OCI-LY7 (cell line): ENCODE measurements around the gene SECISBP2L.

Source experiments
- CTCF ChIP-seq: fragments of 200-600 bp; sonication (generic); conservative IDR thresholded peaks from 2 replicates; pipeline ENCODE4 v1.5.1; 2014; ENCODE audit warnings: mild to moderate bottlenecking, antibody characterized with exemption, low read length, moderate library complexity, mixed read lengths
- EZH2phosphoT487 ChIP-seq: fragments of 200-600 bp; sonication (generic); IDR thresholded peaks from 2 replicates; pipeline ENCODE4 v1.6.1; 2018; ENCODE audit warnings: low read depth, borderline replicate concordance, mild to moderate bottlenecking, mixed run types, antibody characterized with exemption, low read length, moderate library complexity, mixed read lengths

DNA sequence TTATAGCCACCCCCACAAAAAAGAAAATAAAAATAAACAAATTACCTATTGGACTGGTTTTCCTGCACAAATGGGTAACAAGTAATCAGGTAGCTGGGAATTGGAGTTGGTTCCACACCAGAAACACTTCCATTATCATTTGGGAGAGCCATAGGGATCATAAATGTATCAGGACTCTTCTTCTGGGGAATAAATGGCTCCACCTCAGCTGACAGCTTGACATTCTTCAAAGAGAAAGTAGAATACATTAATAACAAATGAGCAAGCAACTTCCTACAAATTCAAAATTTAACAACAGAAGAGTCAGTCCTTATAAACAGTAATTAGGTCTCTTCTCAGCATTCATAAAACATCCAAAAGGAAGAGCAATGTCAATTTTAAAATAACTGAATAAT lies 8.7 kb downstream of the SECISBP2L start:
- TF ChIP-seq CTCF (no peak), EZH2phosphoT487 (no peak)
